Right lung (tissue), 5 donors: Measurements from ENCODE around the gene DUSP15. TPM values are rescaled to one million over a fixed set of nuclear protein-coding genes. Genes with fewer than 3 reads are reported as not detected.
"Not testable (repeated sequence)": the region's sequence is repeated elsewhere in the genome, so short reads cannot be mapped to it uniquely, and the experiment has no call there.

Experiments
- DNase-seq, 2 donors: peaks; one replicate each; pipeline ENCODE4 v3.0.0-alpha.2; 2013
- polyA plus RNA-seq, 5 donors: library from polyadenylated mRNA; unstranded; fragments of 120-200 nt; gene quantifications; one replicate each; pipeline versions ENCODE4 v1.2.1 to v1.2.3, GENCODE V29; 2013; ENCODE audit warnings: inconsistent platforms in 1 of 5, low replicate concordance in 1 of 5; ENCODE audit not compliant: insufficient read length in 5 of 5, insufficient read depth in 1 of 5

DUSP15 gene
- polyA plus RNA-seq, 5 donors: 8.0 to 13.9 (median 11.2) TPM

GRCh38 chr20:31841928-31842327 lies 28.4 kb downstream of the DUSP15 start:
- peak in 1 of 2 donors; percentile 21 for DNase-seq

- no peak for DNase-seq
These were observed 29.2 kb downstream of the DUSP15 start for GRCh38 chr20:31840906-31841816.

GRCh38 chr20:31839782-31840487 lies 30.4 kb downstream of the DUSP15 start:
- DNase-seq: no peak

- DNase-seq: no peak
These were observed 31.6 kb downstream of the DUSP15 start for GRCh38 chr20:31838646-31839292.

GRCh38 chr20:31837896-31838397 lies 32.4 kb downstream of the DUSP15 start:
- DNase-seq: no peak

DNA sequence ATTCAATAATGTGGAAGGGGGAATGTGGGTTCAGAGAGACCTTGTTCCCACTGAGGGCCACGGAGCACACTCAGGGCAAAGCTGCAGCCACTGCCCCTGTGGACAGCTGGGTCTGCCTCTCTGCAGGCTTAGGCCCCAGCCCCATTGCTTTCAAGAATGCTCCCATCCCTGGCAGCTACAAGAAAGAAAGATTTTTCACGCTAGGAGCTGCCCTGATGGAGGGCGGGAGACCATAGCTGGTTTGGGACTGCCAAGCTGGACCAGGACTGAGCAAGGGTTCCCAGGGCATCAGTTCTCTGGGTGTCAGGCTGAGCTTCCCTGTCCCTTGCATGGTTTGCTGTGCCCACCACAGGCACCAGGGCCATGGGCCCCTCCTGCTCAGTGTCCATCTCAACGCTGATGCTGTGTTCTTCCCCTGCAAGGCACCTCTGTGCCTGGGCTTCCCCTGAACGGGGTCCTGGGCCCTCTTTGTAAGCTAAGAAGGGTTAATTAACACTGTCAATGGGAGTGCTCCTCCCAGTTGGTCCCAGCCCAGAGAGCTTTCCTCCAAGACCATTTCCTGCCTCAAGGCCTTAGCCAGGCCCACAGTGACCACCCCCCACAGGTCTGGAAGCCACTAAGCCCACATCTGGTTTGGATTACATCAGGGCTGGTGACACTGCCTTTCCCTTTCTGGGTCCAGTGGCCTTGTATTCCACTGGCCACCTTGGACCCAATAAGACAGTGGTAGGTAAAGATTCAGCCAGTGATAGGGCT lies 33.3 kb downstream of the DUSP15 start:
- no peak for DNase-seq

- DNase-seq: no peak
These were observed 34.1 kb downstream of the DUSP15 start for GRCh38 chr20:31835977-31836852.

GRCh38 chr20:31835554-31835953 lies 34.8 kb downstream of the DUSP15 start:
- DNase-seq: no peak

DNA sequence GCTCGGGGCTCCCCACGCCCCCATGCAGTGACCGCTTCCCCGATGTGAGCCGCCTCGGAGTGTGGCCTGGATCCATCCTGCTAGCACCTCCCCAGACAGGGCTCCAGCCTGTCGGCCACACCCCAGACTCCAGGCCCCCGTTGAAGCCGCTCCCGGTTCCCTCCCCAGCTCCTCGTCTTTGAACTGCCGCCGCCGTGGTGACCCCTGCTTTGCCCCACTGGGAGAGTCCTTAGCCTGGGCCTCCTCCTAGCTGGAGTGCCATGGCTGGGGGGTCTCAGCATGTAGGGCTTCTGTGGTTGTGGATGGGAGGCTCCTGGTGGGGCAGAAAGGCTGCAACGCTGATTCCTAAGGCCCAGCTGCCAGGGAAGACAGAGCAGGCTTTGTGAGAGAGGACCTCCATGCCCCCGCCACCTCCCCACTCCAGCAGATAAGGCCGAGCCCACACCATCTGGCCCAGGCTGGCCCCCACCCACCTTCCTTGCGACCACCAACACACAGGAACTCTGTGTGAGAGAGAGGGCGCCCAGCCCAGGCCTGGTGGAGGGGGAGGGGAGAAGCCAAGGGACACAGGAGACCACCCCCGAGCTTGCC lies 36.3 kb downstream of the DUSP15 start:
- DNase-seq: no peak

- DNase-seq: peak in 1 of 2 donors; percentile 54
These were observed 37.0 kb downstream of the DUSP15 start for GRCh38 chr20:31833130-31833930.

- no peak for DNase-seq
These were observed 38.5 kb downstream of the DUSP15 start for GRCh38 chr20:31831771-31832306.

DNA sequence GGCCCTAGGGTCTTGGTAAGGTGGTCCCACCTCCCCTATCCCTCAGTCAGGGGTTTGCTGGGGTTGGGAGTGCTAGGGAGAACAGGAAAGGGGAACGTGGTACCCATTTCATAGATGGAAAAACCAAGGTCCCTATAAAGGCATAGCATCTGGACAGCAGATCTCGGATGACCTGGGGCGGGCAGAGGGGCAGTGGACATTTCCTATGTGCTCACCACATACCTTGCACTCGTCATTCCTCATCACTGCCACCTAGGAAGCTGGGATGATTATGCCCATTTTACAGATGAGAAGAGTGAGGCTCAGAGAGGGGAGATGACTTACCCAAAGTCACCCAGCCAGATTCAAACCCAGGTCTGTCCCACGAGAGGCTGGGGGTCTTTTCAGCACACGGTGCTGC lies 39.1 kb downstream of the DUSP15 start:
- no peak for DNase-seq

GRCh38 chr20:31830406-31830981 lies 39.8 kb downstream of the DUSP15 start:
- DNase-seq: no peak

- no peak for DNase-seq
These were observed 40.6 kb downstream of the DUSP15 start for GRCh38 chr20:31829731-31830130.

DNA sequence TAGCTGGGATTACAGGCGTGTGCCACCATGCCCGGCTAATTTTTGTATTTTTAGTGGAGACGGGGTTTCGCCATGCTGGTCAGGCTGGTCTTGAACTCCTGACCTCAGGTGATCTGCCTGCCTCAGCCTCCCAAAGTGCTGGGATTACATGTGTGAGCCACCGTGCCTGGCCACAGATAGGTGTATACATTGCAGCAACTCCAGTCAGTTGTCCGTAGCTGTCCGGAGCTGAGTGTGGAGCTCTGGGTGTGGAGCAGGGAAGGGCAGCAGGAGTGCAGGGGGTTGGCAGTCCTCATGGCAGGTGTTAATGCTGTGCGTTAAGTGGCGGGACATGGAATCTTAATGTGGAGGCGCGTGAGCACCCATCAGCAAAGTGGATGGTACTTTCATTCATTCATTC lies 42.3 kb downstream of the DUSP15 start:
- not testable (repeated sequence) for DNase-seq

DNA sequence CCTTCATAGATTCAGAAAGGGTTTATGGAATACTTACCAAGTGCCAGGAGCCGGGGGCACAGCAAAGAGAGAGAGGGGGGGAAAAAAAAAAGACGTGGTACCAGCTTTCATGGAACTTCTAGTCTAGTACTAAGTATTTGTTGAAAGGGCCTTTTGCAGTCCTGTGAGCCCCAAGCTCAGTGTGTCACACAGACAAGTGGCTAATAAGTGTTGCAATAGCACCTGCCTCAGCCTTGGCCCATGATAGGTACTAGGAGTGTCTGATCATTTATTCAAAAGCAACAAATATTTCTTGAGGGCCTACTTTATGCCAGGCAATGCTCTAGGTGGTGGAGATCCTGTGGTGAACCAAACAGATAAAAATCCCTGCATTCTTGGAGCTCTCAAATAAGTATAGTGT lies 43.3 kb downstream of the DUSP15 start:
- no peak for DNase-seq

DNA sequence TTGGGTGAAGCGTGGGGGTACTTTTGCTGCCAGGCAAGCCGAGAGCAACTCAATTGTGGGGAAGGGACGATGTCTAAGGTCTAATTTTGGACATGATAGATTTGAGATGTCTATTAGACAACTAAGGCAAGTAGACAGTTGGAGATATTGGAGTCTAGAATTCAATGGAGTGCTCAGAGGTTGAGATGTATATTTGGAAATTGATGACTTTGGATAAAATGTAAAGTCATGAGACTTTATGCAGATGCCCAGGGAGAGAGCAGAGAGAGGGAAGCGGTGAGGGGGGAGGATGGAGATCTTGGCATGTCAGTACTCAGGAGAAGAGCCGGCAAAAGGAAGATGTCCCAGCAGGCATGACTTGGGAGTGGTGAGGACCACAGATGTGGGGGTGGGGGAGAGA lies 44.3 kb downstream of the DUSP15 start:
- no peak for DNase-seq

- no peak for DNase-seq
These were observed 45.6 kb downstream of the DUSP15 start for GRCh38 chr20:31824554-31825313.
